Brain microvascular endothelial cell (primary cell): ENCODE data around the gene ZNF462.
"Not testable (repeated sequence)": the region's sequence is repeated elsewhere in the genome, so short reads cannot be mapped to it uniquely, and the experiment has no call there.

ENCODE experiments used
- DNase-seq: peaks from one replicate; pipeline ENCODE4 v3.0.0-alpha.2; 2020
- H3K27ac ChIP-seq: fragments of 250-450 bp; sonication (Bioruptor Pico); 2 replicates; pipeline ENCODE4 v1.5.1; 2020; ENCODE audit warnings: mild to moderate bottlenecking, moderate library complexity
- H3K27me3 ChIP-seq: fragments of 250-450 bp; sonication (Bioruptor Pico); replicated peaks from 2 replicates; pipeline ENCODE4 v1.5.1; 2020; ENCODE audit warnings: mild to moderate bottlenecking
- H3K36me3 ChIP-seq: fragments of 250-450 bp; sonication (Bioruptor Pico); replicated peaks from 2 replicates; pipeline ENCODE4 v1.5.1; 2020; ENCODE audit warnings: mild to moderate bottlenecking
- H3K4me3 ChIP-seq: 2 replicates; pipeline ENCODE4 v1.5.1; 2011; ENCODE audit warnings: low read depth, mild to moderate bottlenecking, control low read depth, low read length, moderate library complexity
- CTCF ChIP-seq: IDR thresholded peaks from 2 replicates; pipeline ENCODE4 v1.5.1; 2011; ENCODE audit warnings: low read depth, mild to moderate bottlenecking, moderate library complexity, low read length, control low read depth, inconsistent platforms; ENCODE audit errors: missing control alignments
- in situ Hi-C: cut with HindIII; loops from 2 replicates; pipeline ENCODE4 v1.10.0; 2017; ENCODE audit warnings: low sequenced_read_pairs, low pct_ligation_motif_present

ZNF462 gene

GRCh38 chr9:106893088-106893487 lies 30.1 kb downstream of the ZNF462 start:
- TF ChIP-seq CTCF = no peak
- Histone ChIP-seq H3K27ac (peak overlapping the region; percentile 83), H3K36me3 (no peaks in the 10 kb centered on the region), H3K4me3 (no peak overlapping the region), H3K27me3 (no peaks in the 10 kb centered on the region)
- DNase-seq = peak; percentile 54
- in situ Hi-C loops = no loop called here

GRCh38 chr9:106896695-106897094 lies 33.7 kb downstream of the ZNF462 start:
- H3K27ac ChIP-seq = no peak overlapping the region
- no peak for DNase-seq
- in situ Hi-C loops = no loop called here

GRCh38 chr9:106897236-106897635 lies 34.3 kb downstream of the ZNF462 start:
- DNase-seq = peak; percentile 20

More at GRCh38 chr9:106896695-106897094, 33.7 kb downstream of the ZNF462 start:
- Histone ChIP-seq H3K36me3 (no peaks in the 10 kb centered on the region), H3K27me3 (no peaks in the 10 kb centered on the region), H3K4me3 (no peak overlapping the region)
- TF ChIP-seq CTCF = no peak

GRCh38 chr9:106897751-106898150 lies 34.8 kb downstream of the ZNF462 start:
- Histone ChIP-seq H3K27me3 (no peaks in the 10 kb centered on the region), H3K27ac (no peak overlapping the region), H3K36me3 (no peaks in the 10 kb centered on the region), H3K4me3 (no peak overlapping the region)
- TF ChIP-seq CTCF = no peak
- in situ Hi-C loops = no loop called here
- DNase-seq = no peak

More at GRCh38 chr9:106897236-106897635, 34.3 kb downstream of the ZNF462 start:
- no peaks in the 10 kb centered on the region for H3K27me3 ChIP-seq
- in situ Hi-C loops = no loop called here
- no peak overlapping the region for H3K27ac ChIP-seq
- TF ChIP-seq CTCF = no peak
- H3K4me3 ChIP-seq = no peak overlapping the region
- no peaks in the 10 kb centered on the region for H3K36me3 ChIP-seq

GRCh38 chr9:106900523-106900922 lies 37.6 kb downstream of the ZNF462 start:
- H3K4me3 ChIP-seq, H3K27me3 ChIP-seq, H3K27ac ChIP-seq, DNase-seq, in situ Hi-C loops, H3K36me3 ChIP-seq: not testable (repeated sequence)

GRCh38 chr9:106906129-106906528 lies 43.2 kb downstream of the ZNF462 start:
- Histone ChIP-seq H3K27me3 (no peaks in the 10 kb centered on the region), H3K36me3 (no peaks in the 10 kb centered on the region), H3K4me3 (no peak overlapping the region), H3K27ac (no peak overlapping the region)
- no peak for DNase-seq
- no peak for TF ChIP-seq CTCF
- in situ Hi-C loops = no loop called here
